ENCODE results near the gene GLUD1. TPM values are rescaled to one million over a fixed set of nuclear protein-coding genes. Genes with fewer than 3 reads are reported as not detected.
"Not testable (repeated sequence)": the region's sequence is repeated elsewhere in the genome, so short reads cannot be mapped to it uniquely, and the experiment has no call there.

GLUD1 gene
- total RNA-seq, 1 experiment from 2014 or later = 83.3 TPM

- DNase-seq (ENCODE audit: low read depth) = no peak
These were observed 49.2 kb downstream of the GLUD1 start for GRCh38 chr10:87045434-87045938.

GRCh38 chr10:87043579-87043978 is 51.1 kb downstream of the GLUD1 start:
- DNase-seq (ENCODE audit: low read depth) = not testable (repeated sequence)

- DNase-seq (ENCODE audit: low read depth) = no peak
These were observed 55.9 kb downstream of the GLUD1 start for GRCh38 chr10:87038786-87039185.

GRCh38 chr10:87038286-87038717 is 56.3 kb downstream of the GLUD1 start:
- no peak for DNase-seq (ENCODE audit: low read depth)

GRCh38 chr10:87036623-87037022 is 58.0 kb downstream of the GLUD1 start:
- DNase-seq (ENCODE audit: low read depth) = no peak

- no peak for DNase-seq (ENCODE audit: low read depth)
These were observed 63.6 kb downstream of the GLUD1 start for GRCh38 chr10:87030912-87031635.

- DNase-seq (ENCODE audit: low read depth) = not testable (repeated sequence)
These were observed 64.2 kb downstream of the GLUD1 start for GRCh38 chr10:87030419-87030818.

- DNase-seq (ENCODE audit: low read depth) = not testable (repeated sequence)
These were observed 67.7 kb downstream of the GLUD1 start for GRCh38 chr10:87026747-87027508.

GRCh38 chr10:87025285-87025958 is 69.2 kb downstream of the GLUD1 start:
- DNase-seq (ENCODE audit: low read depth) = peak; percentile 66

GRCh38 chr10:87020056-87020455 is 74.6 kb downstream of the GLUD1 start, which contains the start of gene FAM25A:
Gene FAM25A, plus strand, starts transcription at chr10:87020294. Its CDS starts 31 bp downstream, at chr10:87020325.
- DNase-seq (ENCODE audit: low read depth) = not testable (repeated sequence)

GRCh38 chr10:87019504-87019903 is 75.1 kb downstream of the GLUD1 start:
- not testable (repeated sequence) for DNase-seq (ENCODE audit: low read depth)

GRCh38 chr10:87019066-87019465 is 75.6 kb downstream of the GLUD1 start:
- DNase-seq (ENCODE audit: low read depth) = not testable (repeated sequence)

- DNase-seq (ENCODE audit: low read depth) = not testable (repeated sequence)
These were observed 76.5 kb downstream of the GLUD1 start for GRCh38 chr10:87018127-87018526.

GRCh38 chr10:87014986-87015716 is 79.5 kb downstream of the GLUD1 start:
- DNase-seq (ENCODE audit: low read depth) = not testable (repeated sequence)

GRCh38 chr10:87013528-87013927 is 81.1 kb downstream of the GLUD1 start:
- DNase-seq (ENCODE audit: low read depth) = not testable (repeated sequence)

GRCh38 chr10:87009134-87009696 is 85.4 kb downstream of the GLUD1 start:
- DNase-seq (ENCODE audit: low read depth) = not testable (repeated sequence)

GRCh38 chr10:87008303-87008702 is 86.3 kb downstream of the GLUD1 start:
- not testable (repeated sequence) for DNase-seq (ENCODE audit: low read depth)

GRCh38 chr10:87007674-87008073 is 87.0 kb downstream of the GLUD1 start:
- DNase-seq (ENCODE audit: low read depth) = not testable (repeated sequence)

- not testable (repeated sequence) for DNase-seq (ENCODE audit: low read depth)
These were observed 87.5 kb downstream of the GLUD1 start for GRCh38 chr10:87007124-87007523.

GRCh38 chr10:87000491-87000890 is 94.2 kb downstream of the GLUD1 start:
- DNase-seq (ENCODE audit: low read depth) = no peak

All from Daoy (cell line).